ENCODE data around the gene PPP2R5E. TPM values are rescaled to one million over a fixed set of nuclear protein-coding genes. Genes with fewer than 3 reads are reported as not detected.

PPP2R5E gene
- total RNA-seq, 2 experiments from 2014 or later = 45.4 to 48.1 TPM

Other genes starting within 250 kb of the PPP2R5E start
- not detected for gene GPHB5, start 224.4 kb downstream of the PPP2R5E start, total RNA-seq
- gene WDR89, start 98.5 kb upstream of the PPP2R5E start, total RNA-seq = 10 to 100 TPM; 19.5 to 26.0 TPM
- 10 to 100 TPM; 16.5 to 17.4 TPM for gene SGPP1, start 184.7 kb upstream of the PPP2R5E start, total RNA-seq

Data from activated CD8-positive, alpha-beta memory T cell treated with anti-CD3 and anti-CD28 coated beads, Interleukin-2, amount 10 ng/mL, durations not matched to agents 7 days and 5 days (primary cell).